Effector memory CD4-positive, alpha-beta T cell (primary cell): ENCODE measurements around the gene C21orf58.
"Not testable (repeated sequence)": the region's sequence is repeated elsewhere in the genome, so short reads cannot be mapped to it uniquely, and the experiment has no call there.

ENCODE experiments used
- DNase-seq, 3 donors: peaks; one replicate each; pipeline ENCODE4 v3.0.0-alpha.2; 2020
- H3K27ac ChIP-seq: 2 replicates; pipeline ENCODE4 v1.7.0; 2013; ENCODE audit warnings: mild to moderate bottlenecking, low read length, moderate library complexity; ENCODE audit not compliant: insufficient read depth, poor library complexity, severe bottlenecking
- H3K27me3 ChIP-seq: replicated peaks from 2 replicates; pipeline ENCODE4 v1.7.0; 2013; ENCODE audit warnings: mild to moderate bottlenecking, low read length; ENCODE audit not compliant: insufficient read depth, control insufficient read depth, poor library complexity, severe bottlenecking
- H3K36me3 ChIP-seq: 2 replicates; pipeline ENCODE4 v1.7.0; 2013; ENCODE audit warnings: mild to moderate bottlenecking, low read length, moderate library complexity; ENCODE audit not compliant: control insufficient read depth, insufficient read depth
- H3K4me1 ChIP-seq: 2 replicates; pipeline ENCODE4 v1.7.0; 2013; ENCODE audit warnings: low read length, mild to moderate bottlenecking; ENCODE audit not compliant: control insufficient read depth, insufficient read depth, poor library complexity, severe bottlenecking
- H3K4me3 ChIP-seq: 2 replicates; pipeline ENCODE4 v1.7.0; 2013; ENCODE audit warnings: low read length, low read depth, mild to moderate bottlenecking; ENCODE audit not compliant: insufficient read depth, poor library complexity, severe bottlenecking
- H3K9me3 ChIP-seq: 2 replicates; pipeline ENCODE4 v1.7.0; 2013; ENCODE audit warnings: mild to moderate bottlenecking, low read length, moderate library complexity; ENCODE audit not compliant: control insufficient read depth
- total RNA-seq, 3 donors: gene quantifications; one replicate each; lab custom pipeline; 2026; lab: John Stamatoyannopoulos, UW

C21orf58 gene
- total RNA-seq, result 5.1 to 7.1 (median 6.4) reads per million in 3 donors

DNA sequence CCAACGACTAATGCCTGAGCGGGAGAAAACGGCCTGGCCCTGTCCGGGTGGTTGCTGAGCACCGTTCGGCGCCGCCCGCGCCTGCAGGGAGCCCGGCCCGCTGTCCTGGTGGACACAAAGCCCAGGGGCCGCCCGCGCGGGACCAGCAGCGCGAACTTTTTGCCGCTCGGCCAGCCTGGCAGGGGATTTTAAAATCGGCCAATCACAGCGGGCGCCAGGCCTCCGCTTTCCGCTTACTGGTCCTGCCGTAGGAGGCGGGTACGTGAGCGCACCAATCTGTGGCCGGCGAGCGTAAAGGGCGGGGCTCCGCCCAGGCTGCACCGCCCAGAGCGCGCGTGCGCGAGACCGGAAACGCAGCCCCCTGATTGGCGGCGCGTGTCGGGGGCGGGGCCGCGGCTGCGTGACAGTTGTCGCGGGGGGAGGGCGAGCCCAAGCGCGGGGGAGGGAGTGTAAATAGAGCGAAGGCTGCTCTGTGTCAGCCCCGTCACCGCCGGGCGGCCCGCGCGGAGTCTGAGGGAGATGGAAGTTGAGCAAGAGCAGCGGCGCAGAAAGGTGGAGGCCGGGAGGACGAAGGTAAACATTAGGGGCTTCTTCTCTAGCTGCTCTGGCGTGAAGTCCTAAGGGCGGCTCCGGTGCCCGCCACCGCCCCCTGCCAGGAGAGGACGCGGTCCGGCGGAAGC is at the start of gene C21orf58, which contains the start of gene PCNT:
C21orf58 (minus strand) TSS at position 161 of the 680 bp plus-strand sequence. CDS start 1,132 bp downstream, outside the sequence.
PCNT (plus strand) TSS at position 447 of the 680 bp plus-strand sequence; CDS start at position 520, 73 bp downstream.
- Histone ChIP-seq H3K9me3 (no peaks in the 10 kb centered on the region), H3K36me3 (no peaks in the 10 kb centered on the region), H3K4me3 (peak within 1 kb of the TSS; percentile 99), H3K27ac (peak within 1 kb of the TSS; percentile 98), H3K27me3 (no peaks in the 10 kb centered on the region), H3K4me1 (peaks cover 22% of the 10 kb centered on the region)
- peak; percentile 97 for DNase-seq

DNA sequence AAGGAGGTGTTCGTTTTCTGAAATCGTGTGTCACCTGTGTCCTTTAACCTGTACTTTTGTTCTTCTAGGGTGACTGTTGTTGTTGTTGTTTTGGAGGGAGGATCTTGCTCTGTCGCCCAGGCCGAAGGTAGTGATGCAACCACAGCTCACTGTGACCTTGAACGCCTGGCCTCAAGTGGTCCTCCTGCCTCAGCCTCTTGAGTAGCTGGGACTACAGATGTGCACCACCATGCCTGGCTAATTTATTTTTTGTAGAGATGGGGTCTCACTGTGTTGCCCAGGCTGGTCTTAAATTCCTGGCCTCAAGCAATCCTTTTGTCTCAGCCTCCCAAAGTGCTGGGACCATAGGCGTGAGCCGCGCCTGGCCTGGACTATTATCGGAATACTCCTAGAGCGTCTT is 49.3 kb upstream of the C21orf58 start:
- not testable (repeated sequence) for H3K27ac ChIP-seq, H3K27me3 ChIP-seq, DNase-seq, H3K9me3 ChIP-seq, H3K36me3 ChIP-seq, H3K4me3 ChIP-seq
- H3K4me1 ChIP-seq, result peaks cover 10% of the 10 kb centered on the region

DNA sequence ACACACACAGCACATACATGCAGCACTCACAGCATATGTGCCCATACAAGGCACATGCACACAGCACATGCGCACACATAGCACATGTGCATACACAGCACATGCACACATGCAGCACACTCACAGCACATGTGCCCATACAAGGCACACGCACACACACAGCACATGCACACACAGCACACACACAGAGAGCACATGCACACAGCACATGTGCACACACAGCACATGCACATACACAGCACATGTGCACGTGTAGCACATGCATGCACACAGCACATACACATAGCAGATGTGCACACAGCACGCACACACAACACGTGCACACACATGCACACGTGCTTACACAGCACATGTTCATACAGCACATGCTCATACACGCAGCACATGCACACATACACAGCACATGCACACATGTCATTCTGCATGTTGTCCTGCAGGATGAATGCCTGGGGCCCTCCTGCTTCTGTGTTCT is 48.4 kb upstream of the C21orf58 start:
- Histone ChIP-seq H3K9me3 (no peaks in the 10 kb centered on the region), H3K36me3 (peaks cover under 1% of the 10 kb centered on the region)

DNA sequence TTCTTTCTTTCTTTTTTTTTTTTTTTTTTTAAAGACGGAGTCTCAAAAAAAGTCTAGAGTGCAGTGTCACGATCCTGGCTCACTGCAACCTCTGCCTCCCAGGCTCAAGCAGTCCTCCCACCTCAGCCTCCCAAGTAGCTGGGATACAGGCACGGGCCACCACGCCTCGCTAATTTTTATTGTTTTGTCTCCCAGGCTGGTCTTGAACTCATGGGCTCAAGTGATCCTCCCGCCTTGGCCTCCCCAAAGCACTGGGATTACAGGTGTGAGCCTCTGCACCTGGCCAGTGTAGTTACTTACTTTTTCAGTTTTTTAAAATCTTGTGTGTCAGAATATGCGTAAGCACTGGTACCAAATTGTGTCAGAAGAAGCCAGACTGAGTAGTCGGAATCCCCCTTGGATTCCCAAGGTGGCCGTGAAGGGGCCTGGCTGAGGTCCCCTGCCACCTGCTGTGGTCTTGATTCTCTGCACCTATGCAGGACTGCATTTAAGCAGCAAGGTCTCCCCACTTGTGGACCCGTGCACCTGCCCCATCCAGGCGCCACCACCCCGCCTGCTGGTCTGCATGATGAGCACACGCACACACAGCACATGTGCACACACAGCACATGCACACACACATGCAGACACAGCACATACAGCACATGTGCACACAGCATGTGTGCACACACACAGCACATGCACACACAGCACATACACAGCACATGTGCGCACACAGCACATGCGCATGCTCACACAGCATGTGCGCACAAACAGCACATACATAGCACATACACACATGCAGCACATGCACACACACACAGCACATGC is 47.7 kb upstream of the C21orf58 start:
- Histone ChIP-seq H3K9me3 (no peaks in the 10 kb centered on the region), H3K36me3 (peaks cover 7% of the 10 kb centered on the region), H3K4me3 (no peak overlapping the region), H3K27ac (no peak overlapping the region), H3K27me3 (no peaks in the 10 kb centered on the region), H3K4me1 (peaks cover 13% of the 10 kb centered on the region)
- DNase-seq, result no peak

More for the DNA sequence above, 48.4 kb upstream of the C21orf58 start:
- H3K27me3 ChIP-seq, result no peaks in the 10 kb centered on the region
- DNase-seq, result no peak
- no peak overlapping the region for H3K4me3 ChIP-seq
- H3K27ac ChIP-seq, result no peak overlapping the region
- peaks cover 13% of the 10 kb centered on the region for H3K4me1 ChIP-seq

DNA sequence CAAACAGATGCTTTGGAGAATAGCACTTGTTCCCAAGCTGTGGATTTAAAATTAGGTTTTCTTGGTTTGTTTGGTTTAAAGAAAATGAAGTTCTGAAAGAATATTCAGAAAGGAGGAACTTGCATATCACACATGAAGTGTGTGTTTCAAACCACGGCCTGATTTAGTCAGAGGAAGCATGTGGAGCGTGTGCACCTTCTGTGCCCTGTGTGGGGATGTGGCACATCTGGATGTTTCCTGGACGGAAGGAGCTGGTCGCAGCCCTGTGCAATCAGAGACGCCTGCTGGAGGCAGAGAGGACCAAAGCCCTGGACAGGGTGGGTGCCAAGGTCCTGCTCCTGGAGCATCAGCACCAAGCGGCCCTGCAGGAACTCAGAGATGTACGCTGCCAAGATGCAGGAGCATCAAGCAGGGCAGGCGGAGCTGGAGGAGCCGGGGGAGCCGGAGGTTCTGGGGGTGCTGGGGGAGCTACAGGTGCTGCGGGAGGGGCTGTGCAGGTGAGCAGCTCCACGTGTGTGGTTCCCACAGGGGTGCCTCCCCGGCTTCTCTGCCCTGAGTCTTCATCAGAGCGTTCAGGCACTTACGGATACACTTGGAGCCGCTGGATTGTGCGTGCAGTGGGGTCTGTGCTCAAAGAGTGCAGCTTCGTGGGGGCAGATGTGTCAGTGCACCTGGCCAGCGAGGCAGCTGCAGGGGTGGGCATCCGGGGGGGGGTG is 46.0 kb upstream of the C21orf58 start:
- Histone ChIP-seq H3K36me3 (peaks cover 18% of the 10 kb centered on the region), H3K9me3 (no peaks in the 10 kb centered on the region), H3K4me1 (peaks cover 13% of the 10 kb centered on the region), H3K4me3 (no peak overlapping the region), H3K27ac (peak overlapping the region; percentile 8), H3K27me3 (no peaks in the 10 kb centered on the region)
- no peak for DNase-seq

DNA sequence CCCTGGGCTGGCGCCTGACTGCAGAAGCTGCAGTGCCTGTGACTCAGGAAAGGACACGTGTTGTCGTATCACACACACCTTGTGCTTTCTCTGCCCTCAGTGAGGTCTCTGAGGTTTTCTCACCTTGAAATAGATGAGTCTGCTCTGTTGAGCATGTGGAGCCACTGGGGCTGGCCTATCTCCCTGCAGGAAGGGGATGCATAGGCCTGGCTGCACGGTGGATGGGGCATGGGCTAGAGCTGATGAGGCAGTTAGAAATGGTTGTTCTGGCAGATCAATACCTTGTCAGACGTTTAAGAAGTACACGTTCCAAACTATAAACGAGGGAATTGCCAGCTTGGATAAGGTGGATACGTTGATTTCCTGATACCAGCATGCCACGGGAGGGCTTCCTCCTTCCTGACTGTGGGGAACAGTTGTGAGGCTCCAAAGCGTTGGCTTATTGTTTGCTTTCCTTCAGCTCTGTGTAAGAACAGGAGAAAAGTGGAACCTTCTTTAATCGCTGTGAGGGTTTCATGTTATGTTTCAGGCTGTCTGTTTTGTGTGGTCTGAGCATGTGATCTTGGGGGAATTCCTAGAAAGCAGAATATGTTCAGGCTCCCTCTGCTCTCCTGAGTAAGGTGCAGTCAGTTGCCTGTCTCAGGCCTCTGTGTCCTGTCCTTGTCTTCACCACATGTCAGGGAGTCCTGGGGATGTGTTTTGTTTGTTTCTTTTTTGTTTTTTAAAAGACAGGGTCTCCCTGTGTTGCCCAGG is 45.0 kb upstream of the C21orf58 start:
- peak in 2 of 3 donors; percentile 11 to 25 for DNase-seq
- Histone ChIP-seq H3K27me3 (no peaks in the 10 kb centered on the region), H3K27ac (peak overlapping the region; percentile 8), H3K9me3 (no peaks in the 10 kb centered on the region), H3K4me1 (peaks cover 13% of the 10 kb centered on the region), H3K4me3 (no peak overlapping the region), H3K36me3 (peaks cover 25% of the 10 kb centered on the region)

DNA sequence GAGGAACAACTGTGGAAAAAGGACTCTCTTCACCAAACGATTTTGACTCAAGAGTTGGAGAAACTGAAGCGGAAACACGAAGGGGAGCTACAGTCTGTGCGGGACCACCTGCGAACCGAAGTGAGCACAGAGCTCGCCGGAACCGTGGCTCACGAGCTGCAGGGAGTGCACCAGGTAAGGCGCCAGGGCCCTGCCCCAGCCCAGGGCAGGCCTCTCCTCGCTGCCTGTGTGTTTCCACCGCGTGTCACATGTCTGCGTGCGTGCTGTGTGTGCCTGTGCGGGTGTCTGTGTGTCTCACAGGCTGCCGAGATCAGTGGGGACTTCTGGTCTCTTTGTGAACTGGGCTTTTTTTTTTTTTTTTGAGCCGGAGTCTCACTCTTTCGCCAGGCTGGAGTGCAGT is 43.3 kb upstream of the C21orf58 start:
- Histone ChIP-seq H3K9me3 (no peaks in the 10 kb centered on the region), H3K4me1 (peaks cover 16% of the 10 kb centered on the region), H3K36me3 (peaks cover 33% of the 10 kb centered on the region), H3K27ac (no peak overlapping the region), H3K27me3 (no peaks in the 10 kb centered on the region), H3K4me3 (no peak overlapping the region)
- DNase-seq, result no peak

DNA sequence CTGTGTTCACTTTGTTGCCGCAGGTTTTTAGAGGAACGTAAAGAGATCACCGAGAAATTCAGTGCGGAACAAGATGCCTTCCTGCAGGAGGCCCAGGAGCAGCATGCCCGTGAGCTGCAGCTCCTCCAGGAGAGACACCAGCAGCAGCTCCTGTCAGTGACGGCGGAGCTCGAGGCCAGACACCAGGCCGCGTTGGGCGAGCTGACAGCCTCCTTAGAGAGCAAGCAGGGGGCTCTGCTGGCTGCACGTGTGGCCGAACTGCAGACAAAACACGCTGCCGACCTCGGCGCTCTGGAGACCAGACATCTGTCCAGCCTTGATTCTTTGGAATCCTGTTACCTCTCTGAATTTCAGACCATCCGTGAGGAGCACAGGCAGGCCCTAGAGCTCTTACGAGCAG is 42.9 kb upstream of the C21orf58 start:
- DNase-seq, result no peak

DNA sequence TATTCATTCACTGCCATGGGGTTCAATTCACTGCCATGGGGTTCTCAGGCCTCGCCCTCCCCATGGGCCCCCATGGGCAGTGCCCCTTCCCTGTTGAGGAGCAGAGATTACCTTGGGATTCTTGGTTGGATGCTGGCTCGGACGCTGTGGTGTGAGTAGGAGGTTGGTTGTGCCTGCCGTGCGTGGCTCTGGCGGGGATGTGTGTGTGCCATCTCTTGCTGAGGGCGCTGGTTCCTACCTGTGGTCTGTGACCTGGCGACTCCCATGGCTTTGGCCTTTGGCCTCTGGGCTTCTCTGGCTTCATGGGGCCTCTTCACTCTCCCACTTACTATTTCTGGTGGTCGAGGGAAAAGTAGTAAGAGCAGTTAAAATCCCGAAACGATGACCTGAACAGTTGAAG is 42.4 kb upstream of the C21orf58 start:
- DNase-seq, result no peak
- peaks cover 16% of the 10 kb centered on the region for H3K4me1 ChIP-seq
- H3K9me3 ChIP-seq, result no peaks in the 10 kb centered on the region
- H3K4me3 ChIP-seq, result no peak overlapping the region
- no peaks in the 10 kb centered on the region for H3K27me3 ChIP-seq
- H3K27ac ChIP-seq, result no peak overlapping the region
- peaks cover 33% of the 10 kb centered on the region for H3K36me3 ChIP-seq

More for the DNA sequence above, 42.9 kb upstream of the C21orf58 start:
- Histone ChIP-seq H3K4me1 (peaks cover 16% of the 10 kb centered on the region), H3K27me3 (no peaks in the 10 kb centered on the region), H3K9me3 (no peaks in the 10 kb centered on the region), H3K4me3 (no peak overlapping the region), H3K27ac (no peak overlapping the region), H3K36me3 (peaks cover 33% of the 10 kb centered on the region)
